ENCODE results near the gene SGCD.
A peak's percentile ranks its signal among the peaks of the same experiment; 100 is the strongest.

Gene SGCD

GRCh38 chr5:156363861-156364260 is 36.9 kb downstream of the SGCD start:
- DNase-seq = no peak

DNA sequence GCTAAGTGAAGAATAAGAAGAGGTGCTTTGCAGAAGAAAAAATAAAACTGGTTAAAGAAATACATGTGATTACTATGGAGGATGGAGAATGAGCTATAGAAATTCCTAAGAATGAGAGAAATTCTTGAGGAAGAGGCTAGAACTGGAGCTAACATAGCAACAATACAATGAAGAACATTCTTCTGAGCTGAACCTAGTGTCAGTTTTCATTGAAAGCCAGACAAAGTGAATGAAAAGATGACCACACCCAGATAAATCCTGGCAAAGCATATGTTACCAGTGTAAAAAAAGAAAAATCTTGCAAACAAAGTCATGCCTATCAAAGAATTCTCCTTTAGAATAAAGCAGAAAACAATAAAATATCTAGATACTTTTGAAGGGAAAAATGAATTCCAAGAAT is 39.6 kb downstream of the SGCD start:
- DNase-seq = no peak

DNA sequence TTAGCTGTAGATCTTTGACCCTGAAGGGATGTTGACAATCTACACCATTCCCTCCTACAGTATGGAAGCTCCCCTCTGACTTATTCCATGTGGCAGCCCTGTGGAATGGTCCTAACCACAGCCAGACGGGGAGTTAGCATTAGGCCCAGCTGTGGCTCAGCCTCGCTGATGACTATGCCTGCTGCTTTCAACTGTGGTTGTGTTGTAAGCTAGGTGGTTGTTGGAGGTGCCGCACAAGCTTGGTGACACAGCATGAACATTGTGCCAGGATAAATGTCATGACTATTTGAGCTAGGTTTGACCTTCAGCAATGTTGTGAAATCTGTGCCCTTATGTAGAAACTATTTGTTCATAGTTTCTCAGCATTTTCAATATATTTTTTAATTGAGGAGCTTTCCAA is 40.6 kb downstream of the SGCD start:
- no peak for DNase-seq

GRCh38 chr5:156375895-156376495 is 49.0 kb downstream of the SGCD start:
- no peak for DNase-seq

GRCh38 chr5:156376751-156377150 is 49.8 kb downstream of the SGCD start:
- no peak for DNase-seq

DNA sequence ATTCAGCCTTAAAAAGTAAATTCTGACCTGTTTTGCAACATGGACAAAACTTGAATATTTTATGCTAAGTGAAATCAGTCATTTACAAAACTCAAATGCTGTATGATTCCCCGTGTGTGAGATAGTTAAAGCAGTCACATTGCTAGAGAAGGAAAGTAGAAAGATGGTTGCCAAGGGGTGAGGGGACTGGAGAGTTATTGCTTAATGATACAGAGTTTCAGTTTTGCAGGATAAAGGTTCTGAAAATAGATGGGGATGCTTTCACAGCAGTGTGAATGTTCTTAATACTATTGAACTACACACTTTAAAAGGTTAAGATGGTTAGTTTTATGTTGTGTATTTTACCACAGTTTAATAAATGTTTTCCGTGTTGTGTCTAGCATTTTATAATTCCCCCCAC is 51.2 kb downstream of the SGCD start:
- DNase-seq = no peak

DNA sequence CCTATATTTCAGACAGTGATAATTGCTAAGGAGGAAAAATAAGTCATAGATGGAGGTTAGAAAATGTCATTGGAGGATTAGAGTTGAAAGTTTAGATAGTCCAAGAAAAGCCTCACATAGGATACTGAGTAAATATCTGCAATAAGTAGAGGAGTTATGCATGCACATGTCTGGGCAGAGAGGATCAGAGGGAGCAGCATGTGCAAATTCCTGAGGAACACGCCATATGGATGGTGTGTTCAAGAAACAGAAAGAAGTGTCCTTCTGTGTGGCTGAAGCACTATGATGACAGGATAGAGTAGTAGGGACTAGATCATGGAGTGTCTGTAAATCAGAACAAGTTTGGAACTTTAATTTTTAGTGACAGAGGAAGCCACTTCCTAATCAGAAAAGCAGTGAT is 52.2 kb downstream of the SGCD start:
- no peak for DNase-seq

DNA sequence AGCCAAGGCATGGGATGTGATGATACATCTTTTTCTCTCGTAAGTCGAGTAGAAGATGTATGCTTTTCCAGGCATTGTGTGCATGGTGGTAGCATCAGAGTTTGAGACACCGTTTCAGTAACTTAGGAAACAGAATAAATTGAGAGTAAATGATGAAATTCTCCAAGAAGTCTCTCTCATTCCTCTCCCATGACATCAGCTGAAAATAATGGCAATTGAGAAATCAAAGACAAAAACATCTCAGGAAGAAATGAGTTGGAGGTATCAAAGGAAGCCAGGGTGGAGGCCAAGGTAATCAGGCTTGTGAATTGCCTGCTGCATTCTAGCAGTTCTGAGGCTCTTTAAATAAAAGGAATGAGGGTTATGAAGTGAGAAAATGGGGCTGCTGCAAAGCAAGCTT is 53.9 kb downstream of the SGCD start:
- DNase-seq = no peak

DNA sequence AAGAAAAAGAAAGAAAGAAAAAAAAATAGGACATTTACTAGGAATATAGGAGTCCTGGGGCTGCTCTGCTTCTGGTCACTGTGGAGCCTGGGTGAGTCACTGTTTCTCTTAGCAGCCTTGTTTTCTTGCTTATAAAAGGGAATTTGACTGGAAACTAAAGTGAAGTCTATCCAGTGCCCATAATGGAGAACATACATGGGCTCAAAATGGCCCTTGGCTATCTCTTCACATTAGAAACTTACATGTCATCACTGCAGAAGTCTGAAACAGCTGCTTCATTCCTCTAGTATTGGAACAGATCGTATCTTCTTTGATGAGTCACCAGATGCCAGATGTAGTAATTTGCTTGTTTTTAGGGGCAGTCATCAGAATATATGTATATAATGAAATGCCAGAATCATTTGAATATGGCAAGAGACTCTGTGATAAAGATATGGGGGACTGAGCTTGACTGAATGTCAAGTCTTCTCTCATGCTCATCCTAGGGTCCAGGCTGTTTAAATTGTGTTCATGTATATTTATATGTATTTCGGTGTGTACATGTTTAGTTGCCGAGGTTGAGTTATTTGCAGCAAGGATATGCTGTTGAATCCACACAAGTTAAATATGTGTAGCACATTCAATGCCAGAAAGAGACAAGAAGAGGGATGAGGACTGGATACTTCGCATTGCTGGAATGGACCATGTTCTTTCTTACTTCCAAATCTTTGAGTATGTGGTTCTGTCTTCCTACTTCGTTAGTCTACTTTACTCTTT is 56.7 kb downstream of the SGCD start:
- DNase-seq = no peak

GRCh38 chr5:156385416-156385815 is 58.5 kb downstream of the SGCD start:
- DNase-seq = no peak

DNA sequence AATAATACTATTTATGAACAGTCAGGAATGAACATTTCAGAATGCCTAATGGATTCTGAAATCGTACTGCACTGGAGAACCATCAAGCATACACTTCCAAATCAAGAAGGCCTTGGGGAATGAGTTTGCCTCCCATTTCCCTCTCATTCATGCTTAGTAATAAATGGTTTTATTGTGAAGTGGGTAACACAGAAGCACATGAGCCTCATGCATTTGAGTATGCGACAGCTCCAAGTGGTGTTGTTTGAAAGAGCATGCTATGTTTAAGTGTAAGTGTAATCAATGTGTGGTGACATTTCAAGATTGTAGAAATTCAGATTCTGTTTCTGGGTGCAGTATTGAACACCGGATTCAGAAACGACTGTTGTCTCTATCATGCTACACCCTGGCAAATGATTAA is 60.0 kb downstream of the SGCD start:
- no peak for DNase-seq

- DNase-seq = no peak
Observed at GRCh38 chr5:156387391-156387790, 60.4 kb downstream of the SGCD start.

GRCh38 chr5:156388233-156388632 is 61.3 kb downstream of the SGCD start:
- no peak for DNase-seq

DNA sequence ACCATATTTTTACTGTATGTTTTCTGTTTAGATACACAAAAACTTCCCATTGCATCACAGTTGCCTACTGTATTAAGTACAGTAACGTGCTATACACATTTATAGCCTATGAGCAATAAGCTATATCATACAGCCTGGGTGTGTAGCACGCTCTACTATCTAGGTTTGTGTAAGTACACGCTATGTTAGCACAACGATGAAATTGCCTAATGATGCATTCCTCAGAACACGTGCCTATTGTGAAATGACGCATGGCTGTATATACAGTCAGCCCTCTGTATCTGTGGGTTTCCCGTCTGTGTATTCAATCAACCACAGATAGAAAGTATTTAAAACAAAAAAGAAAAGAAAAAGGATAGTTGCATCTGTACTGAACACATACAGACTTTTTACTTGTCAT is 64.2 kb downstream of the SGCD start:
- DNase-seq = no peak

- DNase-seq = no peak
Observed at GRCh38 chr5:156393980-156394379, 67.0 kb downstream of the SGCD start.

DNA sequence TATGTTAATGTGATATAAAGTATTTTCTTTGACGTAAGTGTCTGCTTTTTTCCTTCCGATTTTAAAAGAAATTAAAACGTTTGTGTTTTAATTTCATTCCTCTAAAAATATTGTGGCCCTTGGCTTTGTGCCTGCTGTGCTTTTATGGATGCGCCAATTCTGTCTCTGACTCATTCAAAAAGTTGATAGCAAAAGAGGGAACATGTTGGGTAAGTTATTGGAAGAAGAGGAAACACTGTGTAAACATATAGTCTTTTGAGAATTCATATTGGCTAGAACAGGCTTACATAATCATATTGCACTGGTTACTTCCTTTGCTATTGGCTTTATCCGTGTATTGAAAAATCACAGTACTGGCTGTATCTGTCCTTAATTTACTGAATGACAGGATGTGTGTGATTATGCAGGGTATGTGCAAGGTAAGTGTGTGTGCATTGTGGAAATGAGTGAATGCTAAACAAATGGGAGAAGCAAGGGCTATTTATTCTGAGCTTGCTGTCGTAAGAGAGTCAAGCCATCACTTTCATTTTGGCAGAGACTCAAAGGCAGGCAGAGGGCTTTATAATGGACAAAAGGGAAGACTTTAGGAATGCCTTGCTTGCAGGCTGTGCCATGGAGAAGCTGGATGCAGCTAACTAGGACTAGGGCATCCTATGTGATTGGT is 67.8 kb downstream of the SGCD start:
- DNase-seq = peak; percentile 36

DNA sequence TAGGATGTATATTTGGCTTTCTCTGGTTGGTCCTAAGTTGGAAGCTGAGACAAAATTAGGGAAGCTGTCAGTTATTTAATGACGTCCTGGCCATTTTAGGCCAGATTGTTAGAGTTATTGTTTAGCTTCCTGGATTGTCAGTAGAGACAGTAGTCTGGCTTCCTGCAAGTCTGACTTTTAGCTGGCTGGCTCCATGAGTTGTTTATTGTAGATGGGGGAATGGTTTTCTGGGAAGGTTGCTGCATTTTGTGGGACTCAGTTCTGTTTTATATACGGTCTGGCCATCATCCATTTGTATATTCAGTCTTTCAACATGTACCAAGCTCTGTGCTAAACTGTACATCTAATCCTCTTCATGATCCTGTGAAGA is 68.3 kb downstream of the SGCD start:
- no peak for DNase-seq

DNA sequence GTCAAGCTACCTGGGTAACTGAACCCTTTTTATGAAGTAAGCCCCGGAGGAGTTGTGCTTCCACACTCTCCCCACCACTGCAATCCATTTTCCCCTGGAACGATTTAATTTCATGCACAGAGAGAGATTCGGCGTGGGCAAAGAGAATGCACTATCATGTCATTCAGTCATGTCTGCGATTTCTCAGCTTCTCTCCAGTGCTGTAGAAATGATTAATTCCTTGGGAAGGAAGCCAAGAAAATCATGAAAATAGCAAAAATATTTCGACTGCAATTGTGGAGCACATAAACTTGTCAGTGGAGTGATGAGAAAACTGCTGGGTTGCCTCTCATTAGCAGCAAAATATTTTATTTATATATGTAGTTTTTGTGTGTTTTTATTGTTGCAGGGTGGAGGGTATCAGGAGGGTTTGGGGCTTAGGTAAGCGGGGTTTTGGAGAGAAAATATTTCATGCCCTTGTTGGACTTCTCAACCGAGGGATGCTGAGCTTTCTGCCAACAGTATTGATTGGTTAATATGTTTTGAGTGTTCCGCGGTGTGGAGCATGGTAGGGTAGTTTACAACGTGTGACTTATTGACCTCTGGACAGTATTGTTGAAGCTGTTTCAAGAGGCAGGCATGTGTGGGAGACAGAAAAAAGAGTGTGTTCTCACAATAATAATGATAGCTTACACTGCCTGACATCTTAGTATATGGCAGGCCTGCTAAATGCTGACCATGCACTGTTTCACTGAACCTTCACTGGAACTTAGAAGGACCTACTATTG is 69.3 kb downstream of the SGCD start:
- no peak for DNase-seq

- no peak for DNase-seq
Observed at GRCh38 chr5:156396830-156397081, 69.8 kb downstream of the SGCD start.

- no peak for DNase-seq
Observed at GRCh38 chr5:156399323-156399722, 72.4 kb downstream of the SGCD start.

- DNase-seq = peak; percentile 51
Observed at GRCh38 chr5:156400231-156400986, 73.4 kb downstream of the SGCD start.

- DNase-seq = no peak
Observed at GRCh38 chr5:156401804-156402203, 74.8 kb downstream of the SGCD start.

GRCh38 chr5:156402387-156402921 is 75.5 kb downstream of the SGCD start:
- DNase-seq = peak; percentile 53
